NCI-H510A (cell line): ENCODE data around the gene ALK.

ENCODE experiments used
- DNase-seq: peaks from one replicate; lab custom pipeline; 2025; lab: John Stamatoyannopoulos, UW

The ALK gene

GRCh38 chr2:29489568-29489967 is 431.8 kb downstream of the ALK start:
- no peak for DNase-seq

- DNase-seq = no peak
Measured at GRCh38 chr2:29487967-29488555, 433.3 kb downstream of the ALK start.

- DNase-seq = no peak
Measured at GRCh38 chr2:29485631-29486030, 435.8 kb downstream of the ALK start.

GRCh38 chr2:29485117-29485516 is 436.3 kb downstream of the ALK start:
- DNase-seq = no peak

- DNase-seq = no peak
Measured at GRCh38 chr2:29482867-29483266, 438.5 kb downstream of the ALK start.

GRCh38 chr2:29482348-29482747 is 439.0 kb downstream of the ALK start:
- no peak for DNase-seq

- no peak for DNase-seq
Measured at GRCh38 chr2:29481313-29481712, 440.1 kb downstream of the ALK start.

GRCh38 chr2:29480426-29480825 is 441.0 kb downstream of the ALK start:
- no peak for DNase-seq

GRCh38 chr2:29479401-29479800 is 442.0 kb downstream of the ALK start:
- DNase-seq = no peak

- no peak for DNase-seq
Measured at GRCh38 chr2:29478641-29479040, 442.7 kb downstream of the ALK start.

- DNase-seq = no peak
Measured at GRCh38 chr2:29477186-29477585, 444.2 kb downstream of the ALK start.

GRCh38 chr2:29475499-29475898 is 445.9 kb downstream of the ALK start:
- peak; percentile 22 for DNase-seq

- DNase-seq = no peak
Measured at GRCh38 chr2:29469961-29470360, 451.4 kb downstream of the ALK start.

- no peak for DNase-seq
Measured at GRCh38 chr2:29469516-29469915, 451.9 kb downstream of the ALK start.

- DNase-seq = no peak
Measured at GRCh38 chr2:29463181-29463900, 458.0 kb downstream of the ALK start.

GRCh38 chr2:29462293-29462692 is 459.1 kb downstream of the ALK start:
- no peak for DNase-seq

GRCh38 chr2:29460190-29460589 is 461.2 kb downstream of the ALK start:
- no peak for DNase-seq

GRCh38 chr2:29459445-29460179 is 461.8 kb downstream of the ALK start:
- DNase-seq = no peak

- no peak for DNase-seq
Measured at GRCh38 chr2:29456429-29456828, 465.0 kb downstream of the ALK start.

GRCh38 chr2:29455200-29455860 is 466.1 kb downstream of the ALK start:
- DNase-seq = no peak

GRCh38 chr2:29452036-29452435 is 469.4 kb downstream of the ALK start:
- no peak for DNase-seq

GRCh38 chr2:29450596-29451222 is 470.7 kb downstream of the ALK start:
- DNase-seq = peak; percentile 6
